Fibroblast of skin of right biceps (primary cell): ENCODE data around the gene ZDHHC9.

ENCODE experiments used
- DNase-seq: peaks from one replicate; pipeline ENCODE4 v3.0.0-alpha.2; 2013

ZDHHC9 gene

DNA sequence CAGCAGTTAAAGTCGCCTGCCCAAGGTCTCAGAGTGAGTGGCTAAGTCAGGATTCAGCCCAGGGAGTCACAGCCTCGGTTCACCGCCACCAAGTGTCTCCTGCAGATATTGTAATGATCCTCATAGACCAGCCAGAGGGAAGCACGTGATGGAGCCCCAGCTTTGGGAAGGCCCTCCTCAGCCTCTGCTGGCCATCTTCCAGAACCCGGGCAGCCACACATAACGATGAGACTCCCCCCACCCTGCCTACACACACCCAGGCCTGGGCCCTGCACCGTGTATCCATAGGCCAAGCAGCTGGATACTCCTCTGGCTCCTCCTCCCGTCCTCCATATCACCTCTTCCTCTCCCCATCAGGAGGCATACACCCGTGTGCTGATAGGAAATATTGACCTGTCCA lies 83.5 kb downstream of the ZDHHC9 start:
- DNase-seq, result no peak

DNA sequence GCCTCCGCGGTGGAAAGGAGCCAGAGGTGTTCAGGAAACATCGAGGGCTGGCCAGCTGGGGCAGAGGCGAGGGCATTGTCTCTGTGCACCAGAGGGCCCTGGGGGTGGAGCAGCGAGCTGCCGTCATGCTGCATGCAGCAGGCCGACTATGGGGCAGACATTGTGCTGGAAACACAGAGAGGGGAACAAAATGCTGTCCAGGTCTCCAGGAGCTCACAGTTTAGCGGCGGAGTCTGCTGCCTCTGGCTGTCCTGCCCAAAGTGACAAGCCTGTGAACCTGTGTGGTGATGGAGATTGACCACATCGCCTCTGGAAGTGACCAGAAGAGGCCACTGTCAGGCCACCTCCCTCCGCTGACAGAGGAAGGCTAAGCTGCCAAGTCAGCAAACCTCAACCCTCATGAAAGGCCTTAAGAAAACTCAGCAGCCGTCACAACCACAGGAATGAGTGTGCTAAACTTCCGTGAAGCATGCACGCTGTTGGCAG lies 84.1 kb downstream of the ZDHHC9 start:
- DNase-seq, result peak; percentile 76

GRCh38 chrX:129755779-129756650 lies 87.7 kb downstream of the ZDHHC9 start:
- no peak for DNase-seq

DNA sequence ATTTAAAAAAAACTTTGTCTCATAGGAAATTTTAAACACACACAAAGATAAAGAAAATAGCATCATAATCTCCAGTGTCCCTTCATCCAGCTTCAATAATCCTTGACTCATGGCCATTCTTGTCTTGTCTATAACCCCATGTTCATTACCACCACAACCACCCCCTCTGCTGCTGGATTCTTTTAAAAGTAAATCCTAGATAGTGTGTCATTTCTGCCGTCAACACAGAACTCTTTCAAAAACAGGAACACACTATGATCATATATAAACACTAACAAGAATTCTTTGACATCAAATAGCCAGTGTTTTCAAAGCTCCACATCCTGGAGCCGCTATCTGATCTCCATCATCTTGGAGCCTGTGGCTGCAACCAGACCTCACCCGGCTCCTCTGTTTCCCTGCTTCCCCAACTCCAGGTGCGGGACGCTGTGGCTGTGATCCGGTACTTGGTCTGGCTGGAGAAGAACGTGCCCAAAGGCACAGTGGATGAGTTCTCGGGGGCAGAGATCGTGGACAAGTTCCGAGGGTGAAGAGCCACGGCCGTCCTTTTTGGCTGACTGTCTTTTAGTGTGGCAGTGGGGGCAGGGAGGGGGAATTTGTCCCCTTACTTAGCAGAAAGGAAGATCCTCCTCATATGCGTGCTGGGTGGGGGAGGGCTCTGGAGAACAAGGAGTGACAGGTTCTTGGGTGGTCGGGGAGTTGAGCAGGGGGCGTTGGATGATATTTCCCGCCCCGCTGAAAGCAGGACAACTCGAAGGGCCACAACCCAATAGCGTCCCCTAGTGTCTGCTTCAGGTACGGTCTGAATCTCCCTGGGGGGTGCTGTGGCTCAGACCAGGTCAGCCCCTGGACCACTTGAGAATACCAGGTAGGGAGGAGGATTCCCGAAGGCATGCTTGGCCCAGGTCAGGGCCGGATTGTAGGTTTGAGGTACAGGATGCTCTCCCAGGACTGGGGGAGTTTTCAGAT lies 89.3 kb downstream of the ZDHHC9 start:
- DNase-seq, result peak; percentile 8
